GM21381 (cell line): ENCODE results near the gene CDR2.

Experiments used
- ATAC-seq: cut with Tn5 transposase; IDR thresholded peaks from one replicate; pipeline ENCODE4 v1.9.1; 2021; ENCODE audit warnings: mild to moderate bottlenecking, moderate library complexity; ENCODE audit not compliant: unreplicated experiment

The CDR2 gene

GRCh38 chr16:22325598-22326368, 48.6 kb downstream of the CDR2 start:
- ATAC-seq = no peak

GRCh38 chr16:22324787-22325597, 49.4 kb downstream of the CDR2 start:
- ATAC-seq = no peak

GRCh38 chr16:22323959-22324786, 50.2 kb downstream of the CDR2 start:
- no peak for ATAC-seq

GRCh38 chr16:22323173-22323958, 51.1 kb downstream of the CDR2 start:
- no peak for ATAC-seq

GRCh38 chr16:22322741-22323140, 51.7 kb downstream of the CDR2 start:
- no peak for ATAC-seq

- no peak for ATAC-seq
Measured at GRCh38 chr16:22322021-22322471, 52.4 kb downstream of the CDR2 start.

GRCh38 chr16:22321340-22322001, 52.9 kb downstream of the CDR2 start:
- ATAC-seq = no peak

- ATAC-seq = no peak
Measured at GRCh38 chr16:22320572-22321339, 53.7 kb downstream of the CDR2 start.

- no peak for ATAC-seq
Measured at GRCh38 chr16:22318690-22319358, 55.6 kb downstream of the CDR2 start.

- ATAC-seq = no peak
Measured at GRCh38 chr16:22317625-22318024, 56.8 kb downstream of the CDR2 start.

GRCh38 chr16:22317001-22317530, 57.4 kb downstream of the CDR2 start:
- no peak for ATAC-seq

- ATAC-seq = no peak
Measured at GRCh38 chr16:22316411-22316811, 58.0 kb downstream of the CDR2 start.

- ATAC-seq = no peak
Measured at GRCh38 chr16:22315979-22316378, 58.4 kb downstream of the CDR2 start.

GRCh38 chr16:22314661-22315626, 59.5 kb downstream of the CDR2 start:
- ATAC-seq = no peak

- ATAC-seq = no peak
Measured at GRCh38 chr16:22313876-22314470, 60.4 kb downstream of the CDR2 start.

GRCh38 chr16:22312897-22313781, 61.3 kb downstream of the CDR2 start:
- no peak for ATAC-seq
